Ascending aorta (tissue), 1 donor: Measurements from ENCODE around the gene CFC1B. TPM values are rescaled to one million over a fixed set of nuclear protein-coding genes. Genes with fewer than 3 reads are reported as not detected.

ENCODE experiments used
- total RNA-seq: library from RNA; depleted of rRNA; stranded (reverse); fragments of >200 nt; gene quantifications from one replicate; pipeline ENCODE4 v1.1.0, GENCODE V29; 2016

Gene CFC1B
- total RNA-seq, 1 donor from 2014 or later: not detected

Other genes with a start within 250 kb of the CFC1B start
- 97.9 TPM for gene IMP4, start 178.3 kb upstream of the CFC1B start, total RNA-seq
- gene PTPN18, start 165.2 kb upstream of the CFC1B start, total RNA-seq: 21.0 TPM
- not detected for gene POTEI, start 11.9 kb upstream of the CFC1B start, total RNA-seq
- gene CFC1, start 78.4 kb downstream of the CFC1B start, total RNA-seq: not detected
- gene POTEJ, start 90.2 kb downstream of the CFC1B start, total RNA-seq: not detected
- not detected for gene GPR148, start 207.8 kb downstream of the CFC1B start, total RNA-seq
- gene AMER3, start 234.3 kb downstream of the CFC1B start, total RNA-seq: not detected